Ishikawa (cell line): ENCODE results near the gene CDH20.

Experiments used
- EP300 ChIP-seq: IDR thresholded peaks from 2 replicates; pipeline ENCODE4 v1.6.1; 2012; ENCODE audit warnings: borderline replicate concordance
- RAD21 ChIP-seq: IDR thresholded peaks from 2 replicates; pipeline ENCODE4 v1.6.1; 2012; ENCODE audit warnings: low read depth

- TF ChIP-seq EP300, result no peak
- TF ChIP-seq RAD21, result no peak
Observed at GRCh38 chr18:61528961-61529360, 195.7 kb downstream of the CDH20 start.
